ENCODE measurements around the gene CHTF8. TPM values are rescaled to one million over a fixed set of nuclear protein-coding genes. Genes with fewer than 3 reads are reported as not detected.

CHTF8 gene
- total and polyA plus RNA-seq, 10 of the 15 experiments (the other 5 are each of a cell fraction or from before 2014, with no cell fraction given), result 18.5 to 159 (median 102) TPM

GRCh38 chr16:69132424-69133252 lies at the start of gene CHTF8, which contains the start of gene UTP4 (continued):
- TF ChIP-seq CTCF (IDR thresholded peaks at IDR 0.05 in 2 of 3, conservative IDR thresholded peaks at IDR 0.05 in 1 of 3; ENCODE audit: control insufficient read depth in 2 of 3, extremely low read depth in 1 of 3, insufficient read depth in 1 of 3, low read depth in 3 of 3, low read length in 3 of 3) (no peak), IKZF2 (IDR thresholded peaks at IDR 0.05) (no peak), NR2F1 (conservative IDR thresholded peaks at IDR 0.05) (peak; percentile 63), MYC (IDR thresholded peaks at IDR 0.05; ENCODE audit: insufficient read depth, insufficient read length, insufficient replicate concordance, low read length, severe bottlenecking) (peak; percentile 94), HDAC6 (IDR thresholded peaks at IDR 0.05; ENCODE audit: unreplicated experiment) (peak; percentile 52), RCOR1 (conservative IDR thresholded peaks at IDR 0.05; ENCODE audit: low read depth, low read length) (no peak), DPF2 (IDR thresholded peaks at IDR 0.05) (peak; percentile 48; the same call in 1 of the 2 replicates), ZNF217 (IDR thresholded peaks at IDR 0.05) (no peak), KLF5 (IDR thresholded peaks at IDR 0.05; ENCODE audit: partially characterized antibody) (no peak), ZBTB33 (IDR thresholded peaks at IDR 0.05) (no peak), ZNF207 (IDR thresholded peaks at IDR 0.05; ENCODE audit: borderline replicate concordance) (no peak), TCF12 (IDR thresholded peaks at IDR 0.05; ENCODE audit: low read depth, low read length) (peak; percentile 56; the same call in 1 of the 2 replicates), BCL3 (IDR thresholded peaks at IDR 0.05; ENCODE audit: borderline replicate concordance, insufficient read depth, low read depth, low read length, poor library complexity, severe bottlenecking) (no peak), MTA3 (IDR thresholded peaks at IDR 0.05; ENCODE audit: borderline replicate concordance, low read length) (no peak), SIN3A (IDR thresholded peaks at IDR 0.05; ENCODE audit: low read depth, low read length) (peak; percentile 77), ZNF274 (IDR thresholded peaks at IDR 0.05; ENCODE audit: insufficient read depth, insufficient read length) (no peak), NR2C2 (IDR thresholded peaks at IDR 0.05; ENCODE audit: borderline replicate concordance, control insufficient read depth, insufficient read length, low read depth) (no peak), ZBTB11 (CRISPR knock-in tag; IDR thresholded peaks at IDR 0.05) (no peak; the same call in 1 of the 2 replicates), GATAD2B (conservative IDR thresholded peaks at IDR 0.05; ENCODE audit: low read depth) (peak; percentile 50), POU2F2 (IDR thresholded peaks at IDR 0.05; ENCODE audit: borderline replicate concordance, low read depth, low read length) (peak; percentile 40; the same call in 1 of the 3 replicates)

All from GM12878 (cell line).